Measurements from ENCODE around the gene RAB5IF.
"Not testable (repeated sequence)": the region's sequence is repeated elsewhere in the genome, so short reads cannot be mapped to it uniquely, and the experiment has no call there.

RAB5IF gene

GRCh38 chr20:36631646-36632045 is 26.1 kb downstream of the RAB5IF start:
- no peak for DNase-seq

- DNase-seq = no peak
Measured at GRCh38 chr20:36632147-36632486, 26.5 kb downstream of the RAB5IF start.

- DNase-seq = no peak
Measured at GRCh38 chr20:36632487-36633284, 27.1 kb downstream of the RAB5IF start.

GRCh38 chr20:36633285-36633772 is 27.8 kb downstream of the RAB5IF start:
- no peak for DNase-seq

- DNase-seq = no peak
Measured at GRCh38 chr20:36634342-36634741, 28.8 kb downstream of the RAB5IF start.

- not testable (repeated sequence) for DNase-seq
Measured at GRCh38 chr20:36638876-36639400, 33.4 kb downstream of the RAB5IF start.

- no peak for DNase-seq
Measured at GRCh38 chr20:36641506-36641843, 35.9 kb downstream of the RAB5IF start.

- DNase-seq = no peak
Measured at GRCh38 chr20:36642136-36642535, 36.6 kb downstream of the RAB5IF start.

- no peak for DNase-seq
Measured at GRCh38 chr20:36644032-36644705, 38.6 kb downstream of the RAB5IF start.

GRCh38 chr20:36644706-36645095 is 39.1 kb downstream of the RAB5IF start:
- no peak for DNase-seq

GRCh38 chr20:36645353-36645752 is 39.8 kb downstream of the RAB5IF start:
- no peak for DNase-seq

GRCh38 chr20:36645998-36646397 is 40.4 kb downstream of the RAB5IF start, which contains the start of gene SLA2:
TSS of gene SLA2 (minus strand) at chr20:36646196. CDS start at chr20:36641335, 4,861 bp downstream.
- DNase-seq = no peak

- no peak for DNase-seq
Measured at GRCh38 chr20:36646678-36647077, 41.1 kb downstream of the RAB5IF start.

GRCh38 chr20:36647196-36648121 is 41.9 kb downstream of the RAB5IF start:
- no peak for DNase-seq

GRCh38 chr20:36653456-36653855 is 47.9 kb downstream of the RAB5IF start:
- DNase-seq = no peak

GRCh38 chr20:36654506-36654905 is 48.9 kb downstream of the RAB5IF start:
- no peak for DNase-seq

GRCh38 chr20:36655004-36655403 is 49.4 kb downstream of the RAB5IF start:
- no peak for DNase-seq

- DNase-seq = no peak
Measured at GRCh38 chr20:36656733-36657132, 51.2 kb downstream of the RAB5IF start.

- DNase-seq = no peak
Measured at GRCh38 chr20:36658300-36658699, 52.7 kb downstream of the RAB5IF start.
